ENCODE measurements around the gene HEATR1.

GRCh38 chr1:236558081-236558480, 46.2 kb downstream of the HEATR1 start:
- TF ChIP-seq POLR2A (IDR thresholded peaks at IDR 0.05; ENCODE audit: extremely low read depth, insufficient read length): no peak
- TF ChIP-seq, protein P1, sequence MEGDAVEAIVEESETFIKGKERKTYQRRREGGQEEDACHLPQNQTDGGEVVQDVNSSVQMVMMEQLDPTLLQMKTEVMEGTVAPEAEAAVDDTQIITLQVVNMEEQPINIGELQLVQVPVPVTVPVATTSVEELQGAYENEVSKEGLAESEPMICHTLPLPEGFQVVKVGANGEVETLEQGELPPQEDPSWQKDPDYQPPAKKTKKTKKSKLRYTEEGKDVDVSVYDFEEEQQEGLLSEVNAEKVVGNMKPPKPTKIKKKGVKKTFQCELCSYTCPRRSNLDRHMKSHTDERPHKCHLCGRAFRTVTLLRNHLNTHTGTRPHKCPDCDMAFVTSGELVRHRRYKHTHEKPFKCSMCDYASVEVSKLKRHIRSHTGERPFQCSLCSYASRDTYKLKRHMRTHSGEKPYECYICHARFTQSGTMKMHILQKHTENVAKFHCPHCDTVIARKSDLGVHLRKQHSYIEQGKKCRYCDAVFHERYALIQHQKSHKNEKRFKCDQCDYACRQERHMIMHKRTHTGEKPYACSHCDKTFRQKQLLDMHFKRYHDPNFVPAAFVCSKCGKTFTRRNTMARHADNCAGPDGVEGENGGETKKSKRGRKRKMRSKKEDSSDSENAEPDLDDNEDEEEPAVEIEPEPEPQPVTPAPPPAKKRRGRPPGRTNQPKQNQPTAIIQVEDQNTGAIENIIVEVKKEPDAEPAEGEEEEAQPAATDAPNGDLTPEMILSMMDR (IDR thresholded peaks at IDR 0.05; ENCODE audit: low read depth, low read length): no peak
